HCEC 1CT (cell line): ENCODE measurements around the gene ZC3HAV1.
"Not testable (repeated sequence)": the region's sequence is repeated elsewhere in the genome, so short reads cannot be mapped to it uniquely, and the experiment has no call there.

Experiments
- DNase-seq: peaks from one replicate; pipeline ENCODE4 v3.0.0-alpha.2; 2017

The ZC3HAV1 gene

DNA sequence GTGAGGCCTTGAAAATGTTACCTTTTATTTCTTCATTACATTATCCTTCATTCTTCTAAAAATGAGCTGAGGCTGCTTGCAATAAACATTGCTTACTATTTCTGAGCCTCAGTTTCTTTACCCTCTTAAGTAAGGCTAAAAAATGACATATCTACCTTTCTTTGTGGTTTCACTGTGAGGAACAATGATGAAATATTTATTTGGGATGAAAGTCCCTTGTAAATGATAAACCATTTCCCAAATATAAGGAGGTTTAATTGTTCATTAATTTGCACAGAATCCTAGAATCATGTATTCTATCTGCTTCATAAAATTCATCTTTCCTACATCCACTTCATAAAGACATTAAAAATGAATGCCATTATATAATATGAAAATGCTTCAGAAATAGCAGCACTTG is 27.9 kb downstream of the ZC3HAV1 start:
- DNase-seq = no peak

DNA sequence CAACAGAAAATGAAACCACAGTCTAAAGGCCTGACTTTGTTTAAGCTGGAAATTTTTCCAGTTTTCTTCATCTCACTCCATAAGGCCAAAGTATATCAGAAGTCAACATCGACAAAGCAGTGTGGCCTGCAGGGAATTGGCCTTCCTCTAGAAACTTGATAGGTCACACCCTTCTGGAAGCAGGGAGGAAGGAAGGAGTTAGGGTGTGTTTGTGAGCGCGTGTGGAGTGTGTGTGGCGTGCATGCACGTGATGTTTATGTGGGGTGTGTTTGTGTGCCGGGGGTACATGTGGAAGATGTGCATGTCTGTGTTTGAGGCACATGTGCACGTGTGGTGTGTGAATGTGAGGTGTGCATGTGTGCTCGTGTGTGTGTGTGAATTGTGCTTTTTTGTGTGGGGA is 28.6 kb downstream of the ZC3HAV1 start:
- no peak for DNase-seq

DNA sequence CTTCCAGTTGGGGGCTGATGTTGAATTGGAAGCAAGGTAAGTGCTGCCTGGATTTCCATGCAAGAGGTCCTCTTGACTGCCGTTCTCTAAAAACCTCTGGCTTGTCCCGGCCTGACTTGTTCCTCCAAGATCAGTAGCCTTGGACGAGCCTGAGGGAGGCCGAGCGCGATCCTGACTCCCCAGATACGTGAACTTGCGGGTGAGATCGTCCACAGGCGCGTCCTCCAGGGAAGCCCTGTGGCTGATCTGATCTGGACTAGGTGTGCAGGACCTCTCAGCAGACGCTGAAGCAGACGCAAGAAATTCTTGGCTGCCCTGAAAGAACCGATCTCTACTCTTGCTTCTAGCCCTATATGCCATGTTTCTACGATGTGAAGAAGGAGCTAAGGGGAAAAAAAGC is 29.7 kb downstream of the ZC3HAV1 start:
- DNase-seq = no peak

DNA sequence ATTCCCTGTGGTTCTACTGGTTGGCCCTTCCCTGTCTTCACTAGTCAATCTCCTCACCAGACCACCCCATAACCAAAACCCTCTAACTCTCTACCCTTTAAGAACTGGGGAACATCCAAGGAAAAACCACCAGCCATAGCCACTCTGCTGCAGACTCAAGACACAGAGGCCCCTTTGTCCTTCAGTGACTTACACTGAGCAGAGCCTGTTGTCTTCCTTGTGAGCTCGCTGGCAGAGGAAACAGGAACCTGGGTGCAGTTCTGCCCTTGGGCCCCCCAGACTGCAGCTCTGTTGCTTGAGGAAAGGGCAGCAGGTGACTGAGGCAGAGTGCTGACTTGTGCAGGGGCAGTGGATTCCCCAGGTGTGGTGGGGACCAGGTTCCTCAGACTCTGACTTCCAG is 30.6 kb downstream of the ZC3HAV1 start:
- no peak for DNase-seq

DNA sequence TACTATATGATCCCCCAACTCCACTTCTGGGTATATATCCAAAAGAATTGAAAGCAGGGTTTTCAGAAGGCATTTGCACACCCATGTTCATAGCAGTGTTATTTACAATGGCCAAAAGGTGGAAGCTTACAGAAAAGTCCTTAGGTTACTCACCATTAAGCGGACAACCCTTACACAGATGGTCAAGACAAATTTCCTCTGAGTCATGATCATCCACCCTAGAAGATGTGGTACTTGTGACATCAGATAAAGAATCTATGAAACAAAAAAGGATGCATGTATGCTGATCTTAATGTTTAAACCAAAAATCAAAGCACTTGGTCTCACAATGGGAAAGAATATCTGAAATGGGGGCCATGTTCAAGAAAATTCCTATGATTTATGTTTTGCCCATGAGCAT is 31.1 kb downstream of the ZC3HAV1 start:
- DNase-seq = peak; percentile 46

DNA sequence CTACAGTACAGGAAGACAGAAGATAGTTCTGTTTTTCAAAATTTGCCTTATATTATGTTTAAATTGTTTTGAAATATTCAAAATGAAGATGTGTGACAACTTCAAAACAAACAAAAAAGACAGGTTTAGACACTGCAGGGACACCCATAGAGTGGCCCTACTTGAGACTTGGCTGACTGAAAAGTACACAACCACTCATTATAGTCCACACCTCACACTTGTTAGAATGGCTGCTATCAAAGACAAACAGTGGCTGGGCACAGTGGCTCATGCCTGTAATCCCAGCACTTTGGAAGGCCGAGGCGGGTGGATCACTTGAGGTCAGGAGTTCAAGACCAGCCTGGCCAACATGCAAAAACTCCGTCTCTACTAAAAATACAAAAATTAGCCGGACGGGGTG is 31.8 kb downstream of the ZC3HAV1 start:
- DNase-seq = not testable (repeated sequence)

DNA sequence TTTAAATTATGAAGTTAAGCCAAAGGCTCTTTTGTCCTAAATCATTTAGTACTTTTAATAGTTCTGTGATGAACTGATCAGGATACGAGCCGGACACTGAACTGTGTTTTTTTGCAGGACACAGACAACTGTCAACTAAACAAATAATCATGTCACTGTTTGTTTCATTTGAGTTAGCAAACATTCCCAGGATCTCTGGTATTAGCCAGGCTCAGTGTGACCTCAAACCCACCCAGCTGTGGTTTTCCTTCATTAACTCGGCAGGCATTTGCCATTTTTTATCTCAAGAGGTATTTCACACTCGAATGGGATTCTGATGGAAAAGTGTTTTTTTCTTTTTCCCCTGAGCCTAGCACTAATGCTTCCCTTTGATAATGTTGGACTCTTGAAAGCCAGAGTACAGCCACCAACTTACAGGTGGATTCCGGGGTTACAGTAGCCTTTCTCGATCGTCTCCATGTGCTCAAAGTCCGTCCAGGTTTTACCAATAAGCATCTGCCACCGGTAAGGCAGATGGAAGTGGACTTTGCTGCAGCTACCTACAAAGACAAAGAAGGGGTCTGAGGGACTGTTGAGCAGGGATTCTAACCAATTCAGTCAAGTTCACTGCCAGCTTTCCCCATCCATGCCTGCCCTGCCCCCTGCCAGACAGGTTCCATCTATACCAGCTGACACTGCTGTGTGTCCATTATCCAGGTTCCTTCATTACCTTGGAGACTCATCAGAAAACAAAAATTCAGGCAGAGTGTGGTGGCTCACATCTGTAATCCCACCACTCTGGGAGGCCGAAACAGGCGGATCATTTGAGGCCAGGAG is 33.4 kb downstream of the ZC3HAV1 start:
- DNase-seq = no peak

DNA sequence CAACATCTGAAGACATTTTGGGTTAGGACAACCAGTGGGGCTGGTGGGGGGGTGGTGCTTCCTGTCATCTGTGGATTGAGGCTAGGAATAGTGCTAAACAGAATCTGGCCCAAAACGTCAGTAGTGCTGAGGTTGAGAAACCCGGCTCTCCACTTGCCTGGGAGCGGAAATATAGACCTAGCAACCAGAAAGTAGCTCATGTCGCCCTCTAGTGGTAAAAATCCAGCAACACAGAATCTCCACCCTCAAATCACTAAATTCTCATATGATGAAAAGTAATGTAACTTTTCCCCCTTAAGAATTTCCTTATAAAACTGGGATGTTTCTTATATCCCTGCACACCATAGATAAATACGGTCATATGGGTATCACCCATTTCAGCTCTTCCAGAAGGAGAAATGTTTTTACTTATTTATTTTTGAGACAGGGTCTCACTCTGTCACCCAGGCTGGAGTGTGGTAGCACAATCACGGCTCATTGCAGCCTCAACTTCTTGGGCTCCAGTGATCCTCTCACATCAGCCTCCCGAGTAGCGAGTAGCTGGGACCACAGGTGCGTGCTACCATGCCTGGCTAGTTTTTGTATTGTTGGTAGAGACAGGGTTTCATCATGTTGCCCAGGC is 34.4 kb downstream of the ZC3HAV1 start:
- peak; percentile 74 for DNase-seq

DNA sequence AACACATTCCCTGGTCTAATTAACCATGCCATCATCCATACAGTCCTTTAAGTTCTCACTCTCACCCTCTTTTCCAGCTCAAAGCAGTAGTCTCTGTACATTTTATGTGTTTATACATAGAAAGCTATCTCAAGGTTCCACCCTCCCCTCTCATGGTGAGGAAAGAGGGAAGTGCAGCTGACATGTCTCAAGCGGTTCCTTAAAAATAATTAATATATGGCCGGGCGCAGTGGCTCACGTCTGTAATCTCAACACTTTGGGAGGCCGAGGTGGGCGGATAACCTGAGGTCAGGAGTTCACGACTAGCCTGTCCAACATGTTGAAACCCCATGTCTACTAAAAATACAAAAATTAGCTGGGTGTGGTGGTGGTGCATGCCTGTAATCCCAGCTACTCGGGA is 36.7 kb downstream of the ZC3HAV1 start:
- DNase-seq = no peak

DNA sequence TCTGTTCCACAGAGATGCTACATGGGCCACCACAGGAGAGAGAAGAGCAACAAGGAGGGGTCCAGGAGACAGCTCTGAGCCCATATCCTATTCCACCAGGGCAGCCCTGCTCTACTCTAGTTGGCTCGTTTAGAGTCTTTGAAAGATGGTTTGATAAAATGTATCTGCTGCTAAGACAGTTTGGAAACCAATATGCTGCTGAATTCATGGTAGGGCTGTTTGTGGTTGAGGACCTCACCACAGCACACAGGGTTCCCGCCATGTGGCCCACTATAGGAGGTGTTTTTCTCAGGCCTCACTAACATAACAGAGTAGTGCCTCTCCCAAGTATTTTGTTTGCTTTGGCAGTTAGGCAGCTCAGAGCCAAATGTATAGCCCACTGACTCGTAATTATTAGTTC is 37.8 kb downstream of the ZC3HAV1 start:
- no peak for DNase-seq

DNA sequence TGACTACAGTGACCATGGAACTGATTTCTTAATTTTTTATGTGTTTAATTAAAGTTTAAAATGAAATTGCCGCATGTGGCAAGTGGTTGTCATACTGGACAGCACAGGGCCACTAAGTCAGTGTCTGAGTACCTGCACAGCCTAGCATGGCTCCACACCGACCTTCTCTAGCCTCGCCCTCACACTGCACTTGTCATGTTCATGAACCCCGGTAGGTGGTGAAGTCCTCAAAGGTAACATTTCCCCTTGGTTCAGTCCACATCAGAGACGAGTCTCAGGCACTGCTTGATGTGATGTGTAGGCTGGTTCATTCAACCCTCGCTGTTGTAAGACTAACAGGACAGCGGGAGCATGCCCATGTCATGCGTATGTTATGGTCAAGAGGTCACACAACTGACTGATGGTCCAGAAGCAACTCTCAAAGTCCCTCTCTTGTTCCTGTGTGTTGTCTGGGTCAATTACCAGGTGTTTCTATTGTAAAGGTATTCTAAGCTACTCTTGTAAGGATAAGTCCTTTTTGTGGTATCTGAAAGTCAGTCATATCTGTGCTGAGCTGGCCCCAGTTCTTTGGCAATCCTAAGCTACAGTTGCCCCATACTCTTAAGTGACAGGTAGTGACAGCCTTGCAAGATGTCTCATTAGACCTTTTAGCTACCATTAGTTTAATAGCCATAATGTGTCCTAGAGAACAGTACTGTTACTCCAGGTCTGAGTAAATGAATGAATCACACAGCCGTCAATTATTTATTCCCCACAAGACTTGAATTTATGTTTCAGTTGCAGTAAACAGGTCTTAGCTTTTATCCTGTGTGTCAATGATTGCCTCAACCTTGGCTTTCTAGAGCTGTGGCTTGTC is 40.7 kb downstream of the ZC3HAV1 start:
- no peak for DNase-seq

DNA sequence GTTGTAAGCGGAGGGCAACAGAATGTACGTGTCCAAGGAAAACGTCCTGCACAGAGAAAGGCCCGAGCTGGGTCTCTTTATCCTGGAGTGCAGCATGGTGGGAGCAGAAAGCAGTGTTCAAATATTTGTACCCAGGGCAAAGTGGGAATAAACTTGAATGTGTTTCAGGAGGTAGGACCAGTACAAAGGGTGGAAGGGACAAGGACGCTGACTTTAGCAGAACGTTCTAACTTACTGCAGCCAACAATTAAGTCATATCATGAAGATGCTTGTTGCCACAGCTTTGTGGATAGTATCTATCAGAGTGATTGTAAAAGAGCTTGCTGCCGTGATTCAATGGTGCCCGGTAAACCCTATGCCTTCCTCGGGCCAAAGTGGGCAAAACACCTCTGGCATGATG is 43.2 kb downstream of the ZC3HAV1 start:
- no peak for DNase-seq

DNA sequence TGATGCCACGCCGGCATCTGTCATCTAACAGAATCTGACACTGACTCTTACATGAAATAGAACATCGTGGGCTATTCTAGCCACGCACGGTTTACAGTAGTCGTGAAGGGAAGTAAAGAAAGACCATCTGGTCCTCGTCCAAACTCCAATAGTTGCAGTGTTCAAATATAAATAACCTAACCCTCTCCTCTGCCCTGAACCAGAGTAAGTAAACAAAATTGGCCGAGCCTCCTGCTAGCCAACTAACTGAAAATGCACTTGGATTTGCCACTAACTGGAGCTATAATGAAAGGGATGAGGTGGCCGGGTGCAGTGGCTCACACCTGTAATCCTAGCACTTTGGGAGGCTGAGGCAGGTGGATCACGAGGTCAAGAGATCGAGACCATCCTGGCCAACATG is 44.2 kb downstream of the ZC3HAV1 start:
- DNase-seq = no peak

DNA sequence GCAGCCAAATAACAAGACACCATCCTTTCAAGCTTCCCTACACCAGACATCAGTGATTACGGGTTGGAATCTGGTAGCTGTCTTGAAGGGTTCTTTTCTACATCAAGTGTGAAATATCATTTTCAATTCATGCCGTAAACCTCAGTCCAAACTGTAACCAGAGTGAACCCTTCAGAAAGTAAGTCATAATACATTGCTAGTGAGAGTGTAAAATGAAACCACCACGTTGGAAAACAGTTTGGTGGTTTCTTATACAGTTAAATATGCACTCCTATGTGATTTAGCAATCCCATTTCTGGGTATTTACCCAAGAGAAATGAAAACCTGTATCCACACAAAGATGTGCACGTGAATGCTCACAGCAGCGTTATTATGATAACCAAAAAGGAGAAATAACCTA is 48.1 kb downstream of the ZC3HAV1 start:
- DNase-seq = no peak

DNA sequence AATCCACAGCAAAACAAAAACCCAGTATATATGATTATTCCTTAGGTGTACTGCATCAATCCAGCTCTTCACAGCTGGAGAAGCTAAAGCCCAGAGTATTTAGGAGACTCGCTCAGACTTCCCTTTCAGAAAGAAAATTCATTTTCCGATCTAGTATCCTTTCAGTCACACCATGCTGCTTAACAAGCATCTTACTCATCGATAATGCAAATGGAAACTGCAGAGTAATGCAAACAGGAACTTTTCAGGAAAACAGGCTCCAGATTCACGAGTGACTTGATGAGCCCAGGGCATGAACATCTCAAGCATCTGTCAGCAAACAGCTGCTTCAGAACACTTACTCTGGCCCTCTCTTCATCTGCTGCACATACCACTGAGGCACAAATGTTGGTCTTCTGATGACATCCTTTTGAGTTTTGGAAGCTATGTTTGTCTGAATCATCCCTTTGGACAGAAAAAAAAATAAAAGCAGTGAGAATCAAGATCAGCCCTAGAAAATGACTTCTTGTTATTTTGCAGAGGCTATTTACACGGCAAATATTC is 48.8 kb downstream of the ZC3HAV1 start:
- DNase-seq = no peak

DNA sequence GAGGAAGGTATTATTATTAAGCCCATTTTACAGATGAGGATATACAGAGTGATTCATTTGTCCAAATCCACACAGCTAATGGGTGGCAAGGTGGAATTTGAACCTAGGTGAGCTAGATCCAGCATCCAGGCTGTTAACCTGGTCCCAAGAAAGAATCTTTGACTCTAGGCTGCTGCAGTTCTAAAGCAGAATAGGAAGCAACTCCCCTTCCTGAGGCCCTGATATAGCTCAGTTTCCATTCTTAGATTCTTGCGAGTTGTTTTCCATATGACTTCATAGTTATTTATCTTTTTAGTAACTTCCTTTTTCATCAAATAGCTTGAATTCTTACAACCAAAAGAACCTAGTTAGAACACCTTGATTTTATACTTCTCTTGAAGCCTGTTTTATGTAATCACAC is 49.6 kb downstream of the ZC3HAV1 start:
- DNase-seq = no peak

DNA sequence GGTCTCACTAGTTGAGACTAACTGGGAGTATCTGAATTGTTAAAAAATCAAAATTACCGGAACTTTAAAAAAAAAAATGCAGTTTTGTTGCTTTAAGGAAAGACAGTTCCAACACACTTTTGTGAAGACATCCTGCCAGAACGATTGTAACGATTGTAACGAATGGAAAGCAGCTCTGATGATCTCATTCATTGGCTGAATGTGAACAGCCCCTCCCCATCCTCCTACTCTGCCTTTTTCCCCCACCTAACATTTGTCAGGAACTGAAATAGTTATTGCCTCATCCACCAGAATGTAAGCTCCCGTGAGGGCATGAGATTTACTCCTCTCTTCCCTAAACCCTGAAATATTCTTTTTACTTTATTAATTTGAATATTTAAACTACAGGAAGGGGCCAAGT is 50.6 kb downstream of the ZC3HAV1 start:
- no peak for DNase-seq

DNA sequence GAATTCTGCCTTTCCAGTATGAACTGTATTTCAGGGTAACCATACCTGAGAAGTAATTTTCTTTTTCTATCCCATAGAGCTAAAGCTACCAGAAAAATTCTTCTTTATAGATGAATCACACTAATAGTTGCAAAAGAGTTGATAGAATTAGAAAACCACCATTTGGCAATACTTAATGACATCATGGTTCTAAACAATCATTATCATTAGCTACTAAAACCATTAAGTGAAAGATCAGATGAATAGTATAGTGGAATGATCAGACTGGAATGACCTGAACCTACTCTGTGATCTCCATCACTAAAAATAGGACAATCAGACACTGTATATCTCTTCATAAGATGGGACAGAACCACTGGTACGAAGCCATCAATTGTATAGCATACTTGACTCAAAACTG is 53.8 kb downstream of the ZC3HAV1 start:
- no peak for DNase-seq

DNA sequence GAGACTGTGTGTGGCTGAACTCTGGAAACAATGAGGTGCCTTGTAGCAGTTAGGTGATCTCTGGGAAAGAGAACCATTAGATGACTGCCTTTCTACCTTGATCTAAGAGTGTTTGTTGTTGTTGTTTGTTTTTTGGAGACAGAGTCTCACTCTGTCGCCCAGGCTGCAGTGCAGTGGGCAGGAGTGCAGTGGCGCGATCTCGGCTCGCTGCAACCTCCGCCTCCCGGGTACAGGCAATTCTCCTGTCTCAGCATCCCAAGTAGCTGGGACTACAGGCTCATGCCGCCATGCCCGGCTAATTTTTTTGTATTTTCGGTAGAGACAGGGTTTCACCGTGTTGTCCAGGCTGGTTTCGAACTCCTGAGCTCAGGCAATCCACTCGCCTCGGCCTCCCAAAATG is 54.9 kb downstream of the ZC3HAV1 start:
- DNase-seq = not testable (repeated sequence)

DNA sequence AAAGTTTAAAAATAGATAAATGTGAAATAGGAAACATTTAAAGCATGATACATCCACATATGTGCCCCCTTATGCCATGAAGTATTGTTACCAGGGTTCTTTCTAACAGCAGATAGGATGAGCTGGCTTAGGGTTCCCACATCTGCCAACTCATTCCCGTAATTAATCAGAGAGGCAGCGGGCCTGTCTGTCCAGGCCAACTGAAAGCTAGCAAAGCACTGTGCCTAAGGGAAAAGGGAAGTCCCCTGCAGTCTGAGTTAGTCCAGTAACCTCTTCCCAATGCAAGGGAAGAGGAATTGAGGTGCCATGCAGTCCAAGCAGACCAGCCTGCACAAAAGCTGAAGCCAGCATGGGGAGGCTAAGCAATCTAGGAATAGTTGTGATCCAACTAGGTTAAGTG is 55.4 kb downstream of the ZC3HAV1 start:
- DNase-seq = no peak

DNA sequence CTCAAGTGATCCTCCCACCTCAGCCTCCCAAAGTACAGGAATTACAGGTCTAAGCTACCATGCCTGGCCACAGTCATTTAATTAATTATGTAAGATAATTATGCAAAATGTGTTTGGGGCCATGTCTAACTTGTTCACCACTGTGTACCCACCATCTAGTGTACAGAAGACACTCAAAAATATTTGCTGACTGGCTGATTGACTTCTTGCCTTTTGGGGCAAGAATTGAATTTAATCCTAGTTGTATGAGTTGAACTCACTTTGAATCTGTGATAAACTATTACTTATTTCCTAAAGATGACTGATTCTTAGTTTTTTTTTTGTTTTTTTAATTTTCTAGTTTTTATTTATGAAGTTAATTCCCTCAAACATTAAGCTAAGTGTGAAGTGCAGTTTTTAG is 57.9 kb downstream of the ZC3HAV1 start:
- DNase-seq = no peak

DNA sequence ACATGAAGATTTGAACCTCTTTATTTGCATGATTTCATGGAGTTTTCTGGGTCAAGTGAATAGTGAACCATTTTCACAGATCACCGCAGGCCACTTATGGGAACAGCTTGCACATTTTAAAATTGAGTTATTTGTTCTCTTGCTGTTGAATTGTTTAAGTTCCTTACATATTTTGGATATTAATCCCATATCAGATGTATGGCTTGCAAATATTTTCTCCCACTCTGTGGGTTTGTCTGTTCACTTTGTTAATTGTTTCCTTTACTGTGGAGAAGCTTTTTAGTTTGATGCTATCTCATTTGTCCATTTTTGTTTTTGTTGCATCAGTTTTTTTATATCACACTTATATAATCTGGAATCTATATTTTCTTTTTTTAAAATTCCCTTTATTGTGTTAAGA is 59.6 kb downstream of the ZC3HAV1 start:
- DNase-seq = no peak

DNA sequence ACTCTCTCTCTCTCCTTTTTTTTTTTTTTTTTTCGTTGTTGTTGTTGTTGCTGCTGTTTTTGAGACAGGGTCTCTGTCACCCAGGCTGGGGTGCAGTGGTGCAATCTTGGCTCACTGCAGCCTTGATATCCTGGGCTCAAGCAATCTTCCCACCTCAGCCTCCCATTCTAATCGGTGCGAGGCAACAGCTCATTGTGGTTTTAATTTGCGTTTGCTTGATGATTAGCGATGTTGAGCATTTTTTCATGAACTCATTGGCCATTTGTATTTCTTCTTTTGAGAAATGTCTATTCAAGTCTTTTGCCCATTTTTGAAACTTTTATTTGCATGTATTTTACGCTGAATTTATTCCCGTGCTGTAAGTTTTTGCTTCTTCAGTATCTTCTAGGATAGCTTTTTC is 60.4 kb downstream of the ZC3HAV1 start:
- DNase-seq = no peak

DNA sequence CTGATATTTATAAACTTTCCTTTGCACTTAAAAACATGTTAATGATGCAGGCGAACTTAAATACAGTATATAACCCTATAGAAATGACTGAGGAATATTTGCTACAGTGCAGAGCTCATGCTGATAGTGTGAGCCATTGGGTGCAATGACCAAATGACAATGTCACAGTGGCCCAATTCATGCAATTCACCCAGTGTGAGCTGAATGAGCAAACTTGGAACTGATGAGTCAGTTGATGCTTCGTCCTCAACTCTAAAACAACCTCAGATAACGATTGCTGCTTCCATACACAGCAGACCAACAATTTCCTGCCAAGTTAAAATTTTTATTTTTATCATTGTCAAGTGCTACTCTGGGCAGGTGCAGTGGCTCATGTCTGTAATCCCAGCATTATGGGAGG is 61.5 kb downstream of the ZC3HAV1 start:
- DNase-seq = no peak
